GM12864 (cell line): ENCODE measurements around the gene RAB21.
A peak's percentile ranks its signal among the peaks of the same experiment; 100 is the strongest.

Source experiments
- DNase-seq: peaks from one replicate; pipeline ENCODE4 v3.0.0-alpha.2; 2011; ENCODE audit warnings: low read depth
- H3K4me3 ChIP-seq: 2 replicates; pipeline ENCODE4 v1.5.1; 2011; ENCODE audit warnings: mild to moderate bottlenecking, low read depth, low read length, control low read depth
- TF ChIP-seq, protein P1 (sequence below): IDR thresholded peaks from 2 replicates; pipeline ENCODE4 v1.5.1; 2011; ENCODE audit warnings: low read depth, mild to moderate bottlenecking, moderate library complexity, low read length, control low read depth, inconsistent platforms; ENCODE audit errors: missing control alignments

Gene RAB21

GRCh38 chr12:71828813-71829212 is 74.2 kb downstream of the RAB21 start:
- H3K4me3 ChIP-seq = no peak overlapping the region
- TF ChIP-seq, protein P1, sequence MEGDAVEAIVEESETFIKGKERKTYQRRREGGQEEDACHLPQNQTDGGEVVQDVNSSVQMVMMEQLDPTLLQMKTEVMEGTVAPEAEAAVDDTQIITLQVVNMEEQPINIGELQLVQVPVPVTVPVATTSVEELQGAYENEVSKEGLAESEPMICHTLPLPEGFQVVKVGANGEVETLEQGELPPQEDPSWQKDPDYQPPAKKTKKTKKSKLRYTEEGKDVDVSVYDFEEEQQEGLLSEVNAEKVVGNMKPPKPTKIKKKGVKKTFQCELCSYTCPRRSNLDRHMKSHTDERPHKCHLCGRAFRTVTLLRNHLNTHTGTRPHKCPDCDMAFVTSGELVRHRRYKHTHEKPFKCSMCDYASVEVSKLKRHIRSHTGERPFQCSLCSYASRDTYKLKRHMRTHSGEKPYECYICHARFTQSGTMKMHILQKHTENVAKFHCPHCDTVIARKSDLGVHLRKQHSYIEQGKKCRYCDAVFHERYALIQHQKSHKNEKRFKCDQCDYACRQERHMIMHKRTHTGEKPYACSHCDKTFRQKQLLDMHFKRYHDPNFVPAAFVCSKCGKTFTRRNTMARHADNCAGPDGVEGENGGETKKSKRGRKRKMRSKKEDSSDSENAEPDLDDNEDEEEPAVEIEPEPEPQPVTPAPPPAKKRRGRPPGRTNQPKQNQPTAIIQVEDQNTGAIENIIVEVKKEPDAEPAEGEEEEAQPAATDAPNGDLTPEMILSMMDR = no peak
- DNase-seq = no peak

GRCh38 chr12:71837356-71837755 is 82.7 kb downstream of the RAB21 start:
- TF ChIP-seq, protein P1 = no peak
- no peak for DNase-seq
- no peak overlapping the region for H3K4me3 ChIP-seq

DNA sequence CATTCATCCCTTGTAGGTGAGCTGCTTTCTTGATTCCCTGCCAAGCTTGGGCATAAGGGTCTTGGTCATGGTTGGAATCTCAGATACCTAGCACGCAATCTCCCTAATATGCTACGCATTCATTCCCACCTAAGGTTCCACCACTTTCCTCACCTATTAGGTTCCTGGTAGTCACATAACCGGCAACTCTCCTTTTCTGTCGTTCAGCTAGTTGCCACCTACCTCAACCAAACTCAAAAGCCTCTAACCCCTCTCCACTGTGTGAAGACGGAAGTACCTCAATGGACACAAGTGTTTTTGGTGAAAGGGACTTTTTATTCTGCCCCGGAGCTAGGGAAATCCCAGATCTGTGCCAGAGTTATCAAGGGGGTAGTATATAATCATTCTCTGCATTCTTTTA is 83.6 kb downstream of the RAB21 start:
- H3K4me3 ChIP-seq = no peak overlapping the region
- DNase-seq = no peak
- TF ChIP-seq, protein P1 = no peak

DNA sequence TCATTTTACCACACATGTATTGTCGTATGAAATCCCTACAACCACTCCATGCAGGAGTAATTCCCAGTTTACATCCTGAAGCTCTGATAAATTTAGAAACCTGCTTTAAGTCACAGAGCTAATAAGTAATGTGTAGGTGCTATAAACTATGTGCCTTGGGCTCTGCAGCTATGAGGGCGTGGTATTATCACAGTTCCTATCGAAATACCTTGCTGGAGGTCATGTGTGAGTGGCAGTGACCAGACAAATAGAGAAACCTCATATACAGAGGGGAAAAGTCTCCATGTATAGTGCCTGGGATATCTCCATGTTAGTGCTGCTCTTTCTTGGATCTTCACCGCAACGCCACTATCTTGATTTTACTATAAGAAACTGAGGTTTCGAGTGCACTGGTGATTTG is 84.0 kb downstream of the RAB21 start:
- no peak for DNase-seq
- peak overlapping the region; percentile 74; the same call in 1 of the 2 replicates for H3K4me3 ChIP-seq
- TF ChIP-seq, protein P1 = no peak

GRCh38 chr12:71840231-71840847 is 85.7 kb downstream of the RAB21 start:
- TF ChIP-seq, protein P1 = no peak

DNA sequence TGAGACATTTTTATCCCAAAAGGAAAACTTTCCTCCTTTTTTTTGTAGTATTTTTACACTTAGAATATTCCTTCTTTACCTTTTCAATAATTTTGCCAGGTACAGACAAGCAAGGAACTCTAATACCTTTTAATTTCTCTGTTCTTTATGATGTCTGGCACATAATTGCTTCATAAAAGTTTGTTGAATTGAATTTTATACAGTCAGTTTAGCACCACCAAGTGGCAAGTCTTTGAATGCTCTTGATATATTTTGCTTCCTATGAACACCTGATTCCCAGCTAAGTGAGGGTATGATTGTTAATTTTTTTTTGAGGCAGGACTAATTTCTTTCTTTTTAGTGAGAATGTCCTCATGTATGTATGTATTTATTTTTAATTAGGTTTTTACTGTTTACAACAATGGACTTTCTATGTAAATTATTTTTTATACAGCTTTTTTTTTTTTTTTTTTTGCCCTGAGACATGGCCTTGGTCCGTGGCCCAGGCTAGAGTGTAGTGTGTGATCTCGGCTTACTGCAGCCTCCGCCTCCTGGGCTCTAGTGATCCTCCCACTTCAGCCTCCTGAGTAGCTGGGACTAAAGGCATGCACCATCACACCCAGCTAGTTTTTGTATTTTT is 91.8 kb downstream of the RAB21 start:
- no peak overlapping the region for H3K4me3 ChIP-seq
- TF ChIP-seq, protein P1 = peak; percentile 38
- no peak for DNase-seq

More at GRCh38 chr12:71840231-71840847, 85.7 kb downstream of the RAB21 start:
- H3K4me3 ChIP-seq = peak overlapping the region; percentile 74
- DNase-seq = no peak

GRCh38 chr12:71848212-71848611 is 93.5 kb downstream of the RAB21 start:
- TF ChIP-seq, protein P1 = no peak
- no peak overlapping the region for H3K4me3 ChIP-seq
- DNase-seq = no peak
